ENCODE results near the gene E2F6. TPM values are rescaled to one million over a fixed set of nuclear protein-coding genes. Genes with fewer than 3 reads are reported as not detected.

Gene E2F6
- polyA plus RNA-seq, 3 donors: 3.5 to 6.4 (median 3.7) TPM

GRCh38 chr2:11430729-11431128 is 35.2 kb downstream of the E2F6 start:
- H3K36me3 Mint-ChIP-seq: peaks cover 0 to 2% of the 10 kb centered on the region in 2 donors
- no peak overlapping the region for H3K4me3 Mint-ChIP-seq
- H3K9ac ChIP-seq (ENCODE audit: insufficient read depth, low read length, poor library complexity, severe bottlenecking): no peak overlapping the region
- H3K27ac ChIP-seq (ENCODE audit: low read depth in 1 of 2, low read length in 2 of 2): no peak overlapping the region
- H3K9me3 ChIP-seq (replicated peaks in 1 of 2; ENCODE audit: control insufficient read depth in 1 of 2, insufficient read depth in 1 of 2, low read length in 2 of 2): peaks cover 0 to 4% of the 10 kb centered on the region in 2 donors
- no peaks in the 10 kb centered on the region for H3K36me3 ChIP-seq (replicated peaks in 1 of 2; ENCODE audit: control insufficient read depth in 1 of 2, insufficient read depth in 2 of 2, low read length in 2 of 2)
- H3K4me1 Mint-ChIP-seq: peaks cover 1% of the 10 kb centered on the region
- no peaks in the 10 kb centered on the region for H4K20me1 ChIP-seq (ENCODE audit: insufficient read depth, low read length)
- no peaks in the 10 kb centered on the region for H3K27me3 ChIP-seq (ENCODE audit: control insufficient read depth in 2 of 2, insufficient read depth in 2 of 2, low read length in 2 of 2)
- intact Hi-C loops (cut with micrococcal nuclease): no loop called here
- 86% methylated on average over 1 of the region's 5 CpGs for WGBS (ENCODE audit: insufficient coverage)
- H3K27me3 Mint-ChIP-seq (ENCODE audit: low read depth in 3 of 3): peaks cover 0 to 1% (median 0%) of the 10 kb centered on the region in 3 donors
- no peak overlapping the region for H3K4me3 ChIP-seq (replicated peaks in 1 of 3; ENCODE audit: low read depth in 2 of 3, low read length in 3 of 3)
- no peak for TF ChIP-seq CTCF (IDR thresholded peaks at IDR 0.05)
- no peak overlapping the region for H2AFZ ChIP-seq (ENCODE audit: insufficient read depth, low read depth, low read length, poor library complexity, severe bottlenecking)
- H3K27ac Mint-ChIP-seq: no peak overlapping the region
- no peaks in the 10 kb centered on the region for H3K79me2 ChIP-seq (ENCODE audit: insufficient read depth, low read length)
- H3K4me2 ChIP-seq (replicated peaks; ENCODE audit: extremely low read depth, low read length, poor library complexity, severe bottlenecking): no peak overlapping the region
- H3K9me3 Mint-ChIP-seq: peaks cover 0 to 6% (median 0%) of the 10 kb centered on the region in 7 donors
- DNase-seq: no peak
- no peaks in the 10 kb centered on the region for H3K4me1 ChIP-seq (ENCODE audit: control insufficient read depth in 1 of 2, insufficient read depth in 2 of 2, low read length in 2 of 2)

GRCh38 chr2:11427224-11427623 is 38.7 kb downstream of the E2F6 start:
- H3K4me1 ChIP-seq (ENCODE audit: control insufficient read depth in 1 of 2, insufficient read depth in 2 of 2, low read length in 2 of 2): no peaks in the 10 kb centered on the region
- Mint-ChIP-seq H3K9me3 (peaks cover 0 to 9% (median 3%) of the 10 kb centered on the region in 7 donors), H3K27ac (no peak overlapping the region), H3K36me3 (peaks cover 0 to 2% of the 10 kb centered on the region in 2 donors), H3K27me3 (ENCODE audit: low read depth in 3 of 3) (peaks cover 0 to 2% (median 1%) of the 10 kb centered on the region in 3 donors), H3K4me3 (no peak overlapping the region), H3K4me1 (no peaks in the 10 kb centered on the region)
- no peak overlapping the region for H3K4me3 ChIP-seq (replicated peaks in 1 of 3; ENCODE audit: low read depth in 2 of 3, low read length in 3 of 3)
- no peak overlapping the region for H3K4me2 ChIP-seq (replicated peaks; ENCODE audit: extremely low read depth, low read length, poor library complexity, severe bottlenecking)
- no peak overlapping the region for H3K27ac ChIP-seq (ENCODE audit: low read depth in 1 of 2, low read length in 2 of 2)
- no peaks in the 10 kb centered on the region for H3K36me3 ChIP-seq (replicated peaks in 1 of 2; ENCODE audit: control insufficient read depth in 1 of 2, insufficient read depth in 2 of 2, low read length in 2 of 2)
- H3K9me3 ChIP-seq (replicated peaks in 1 of 2; ENCODE audit: control insufficient read depth in 1 of 2, insufficient read depth in 1 of 2, low read length in 2 of 2): peaks cover 0 to 4% of the 10 kb centered on the region in 2 donors
- no peak for TF ChIP-seq CTCF (IDR thresholded peaks at IDR 0.05)
- DNase-seq: no peak
- intact Hi-C loops (cut with micrococcal nuclease): no loop called here
- H3K9ac ChIP-seq (ENCODE audit: insufficient read depth, low read length, poor library complexity, severe bottlenecking): no peak overlapping the region
- no peak overlapping the region for H2AFZ ChIP-seq (ENCODE audit: insufficient read depth, low read depth, low read length, poor library complexity, severe bottlenecking)
- H4K20me1 ChIP-seq (ENCODE audit: insufficient read depth, low read length): no peaks in the 10 kb centered on the region
- H3K79me2 ChIP-seq (ENCODE audit: insufficient read depth, low read length): no peaks in the 10 kb centered on the region
- no peaks in the 10 kb centered on the region for H3K27me3 ChIP-seq (ENCODE audit: control insufficient read depth in 2 of 2, insufficient read depth in 2 of 2, low read length in 2 of 2)

All from CD14-positive monocyte (primary cell).